Stimulated activated CD4-positive, alpha-beta T cell treated with anti-CD3 and anti-CD28 coated beads, Interleukin-15, amount 100 ng/mL, for 1 hour (primary cell): ENCODE results near the gene YIPF5.

Source experiments
- DNase-seq, 2 donors: peaks; one replicate each; pipeline ENCODE4 v3.0.0-alpha.2; 2020; ENCODE audit warnings: low read depth in 1 of 2, low spot score in 1 of 2

The YIPF5 gene

DNA sequence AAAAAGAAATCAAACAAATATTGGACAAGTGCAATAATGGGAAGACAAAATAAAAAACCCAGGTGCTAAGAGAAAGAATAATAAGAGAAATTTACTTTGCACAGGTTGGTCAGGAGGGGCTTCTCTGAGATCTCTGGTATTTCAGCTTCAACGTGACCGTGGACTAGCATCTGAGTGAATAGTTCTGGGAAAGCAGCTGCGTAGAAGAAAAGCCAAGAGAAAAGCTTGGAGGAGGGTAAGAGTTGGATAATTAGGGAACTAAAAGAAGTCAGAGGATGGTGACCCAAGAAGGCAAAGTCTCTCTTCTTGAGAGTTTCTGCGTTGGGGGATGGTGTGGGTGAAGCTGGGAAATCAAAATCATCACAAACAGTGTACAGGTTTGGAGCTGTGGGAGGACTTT is 41.6 kb downstream of the YIPF5 start:
- no peak for DNase-seq

- DNase-seq = no peak
Observed at GRCh38 chr5:144126707-144127106, 43.8 kb downstream of the YIPF5 start.

- DNase-seq = no peak
Observed at GRCh38 chr5:144125163-144125726, 45.2 kb downstream of the YIPF5 start.

DNA sequence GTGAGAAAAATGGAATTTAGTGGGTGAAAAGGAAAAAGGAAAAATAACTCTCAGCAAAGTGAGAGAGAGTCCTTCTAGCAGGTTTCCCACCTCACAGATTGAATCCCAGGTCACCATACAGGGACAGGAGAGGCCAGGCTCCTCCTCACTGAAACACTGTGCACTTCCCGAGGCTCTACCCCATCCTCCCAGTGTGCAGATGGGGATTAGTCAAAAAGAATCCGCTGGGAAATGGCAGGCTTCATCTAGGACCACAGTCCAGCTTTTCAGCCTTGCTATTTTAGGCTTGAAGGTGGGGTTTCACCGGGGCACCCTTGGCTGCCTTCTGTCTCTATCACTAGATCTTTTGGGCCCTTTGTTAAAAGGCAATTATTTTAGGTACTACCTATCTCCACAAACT is 47.8 kb downstream of the YIPF5 start:
- DNase-seq = no peak

DNA sequence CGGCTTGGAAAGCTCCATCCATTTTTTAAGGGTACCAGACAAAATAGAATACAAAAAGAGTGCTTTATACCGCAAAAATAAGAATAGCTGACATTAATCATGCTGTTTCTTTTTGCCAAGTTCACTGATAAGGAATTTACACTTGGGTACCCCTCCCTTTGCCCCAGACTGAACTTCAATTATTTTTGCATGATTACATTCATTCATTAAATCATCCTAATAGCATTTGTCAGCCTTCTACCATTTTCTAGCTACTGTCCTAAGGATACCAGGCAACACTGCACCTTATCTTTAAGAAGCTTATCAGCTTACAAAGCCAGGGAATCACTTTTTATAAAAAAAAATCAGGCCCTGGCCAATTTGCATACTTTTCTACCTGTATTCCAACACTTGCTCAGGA is 48.4 kb downstream of the YIPF5 start:
- DNase-seq = no peak

GRCh38 chr5:144121577-144121976 is 48.9 kb downstream of the YIPF5 start:
- DNase-seq = no peak

DNA sequence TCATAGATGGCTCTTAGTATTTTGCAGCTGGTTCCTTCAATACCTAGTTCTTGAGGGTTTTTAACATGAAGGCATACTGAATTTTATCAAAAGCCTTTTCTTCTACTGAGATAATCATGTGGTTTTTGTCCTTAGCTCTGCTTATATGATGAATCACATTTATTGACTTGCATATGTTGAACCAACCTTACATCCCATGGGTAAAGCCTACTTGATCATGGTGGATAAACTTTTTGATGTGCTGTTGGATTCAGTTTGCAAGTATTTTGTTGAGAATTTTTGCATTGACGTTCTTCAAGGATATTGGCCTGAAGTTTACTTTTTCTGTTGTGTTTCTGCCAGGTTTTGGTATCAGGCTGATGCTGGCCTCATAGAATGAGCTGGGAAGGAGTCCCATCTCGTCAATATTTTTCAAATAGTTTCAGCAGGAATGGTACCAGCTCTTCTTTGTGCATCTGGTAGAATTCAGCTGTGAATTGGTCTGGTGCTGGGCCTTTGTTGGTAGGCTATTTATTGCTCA is 49.7 kb downstream of the YIPF5 start:
- DNase-seq = no peak

- DNase-seq = no peak
Observed at GRCh38 chr5:144117412-144117811, 53.0 kb downstream of the YIPF5 start.

GRCh38 chr5:144114571-144114970 is 55.9 kb downstream of the YIPF5 start:
- no peak for DNase-seq
